ENCODE measurements around the gene SPOPL.
"Not testable (repeated sequence)": the region's sequence is repeated elsewhere in the genome, so short reads cannot be mapped to it uniquely, and the experiment has no call there.

DNA sequence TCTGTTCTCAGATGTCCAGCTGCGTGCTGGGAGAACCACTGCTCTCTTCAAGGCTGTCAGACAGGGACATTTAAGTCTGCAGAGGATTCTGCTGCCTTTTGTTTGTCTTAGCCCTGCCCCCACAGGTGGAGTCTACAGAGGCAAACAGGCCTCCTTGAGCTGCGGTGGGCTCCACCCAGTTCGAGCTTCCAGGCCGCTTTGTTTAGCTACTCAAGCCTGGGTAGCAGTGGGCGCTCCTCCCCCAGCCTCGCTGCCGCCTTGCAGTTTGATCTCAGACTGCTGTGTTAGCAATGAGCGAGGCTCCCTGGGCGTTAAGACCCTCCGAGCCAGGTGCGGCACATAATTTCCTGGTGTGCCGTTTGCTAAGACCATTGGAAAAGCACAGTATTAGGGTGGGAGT is 42.6 kb downstream of the SPOPL start:
- TF ChIP-seq, protein P1, sequence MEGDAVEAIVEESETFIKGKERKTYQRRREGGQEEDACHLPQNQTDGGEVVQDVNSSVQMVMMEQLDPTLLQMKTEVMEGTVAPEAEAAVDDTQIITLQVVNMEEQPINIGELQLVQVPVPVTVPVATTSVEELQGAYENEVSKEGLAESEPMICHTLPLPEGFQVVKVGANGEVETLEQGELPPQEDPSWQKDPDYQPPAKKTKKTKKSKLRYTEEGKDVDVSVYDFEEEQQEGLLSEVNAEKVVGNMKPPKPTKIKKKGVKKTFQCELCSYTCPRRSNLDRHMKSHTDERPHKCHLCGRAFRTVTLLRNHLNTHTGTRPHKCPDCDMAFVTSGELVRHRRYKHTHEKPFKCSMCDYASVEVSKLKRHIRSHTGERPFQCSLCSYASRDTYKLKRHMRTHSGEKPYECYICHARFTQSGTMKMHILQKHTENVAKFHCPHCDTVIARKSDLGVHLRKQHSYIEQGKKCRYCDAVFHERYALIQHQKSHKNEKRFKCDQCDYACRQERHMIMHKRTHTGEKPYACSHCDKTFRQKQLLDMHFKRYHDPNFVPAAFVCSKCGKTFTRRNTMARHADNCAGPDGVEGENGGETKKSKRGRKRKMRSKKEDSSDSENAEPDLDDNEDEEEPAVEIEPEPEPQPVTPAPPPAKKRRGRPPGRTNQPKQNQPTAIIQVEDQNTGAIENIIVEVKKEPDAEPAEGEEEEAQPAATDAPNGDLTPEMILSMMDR (IDR thresholded peaks at IDR 0.05): not testable (repeated sequence)
- not testable (repeated sequence) for TF ChIP-seq EZH2 (IDR thresholded peaks at IDR 0.05; ENCODE audit: borderline replicate concordance, insufficient read depth, low read depth, low read length, poor library complexity, severe bottlenecking)

All from B cell (primary cell).